HG03469 (cell line): ENCODE results near the gene ATCAY.

Source experiments
- ATAC-seq: cut with Tn5 transposase; IDR thresholded peaks from one replicate; pipeline ENCODE4 v1.9.1; 2021; ENCODE audit warnings: mild to moderate bottlenecking, moderate library complexity, moderate number of reproducible peaks; ENCODE audit not compliant: unreplicated experiment

ATCAY gene

GRCh38 chr19:3880471-3881271 lies at the start of gene ATCAY:
Gene ATCAY, plus strand, starts transcription at chr19:3880685. Its CDS starts 5,083 bp downstream, at chr19:3885768.
- no peak for ATAC-seq

- ATAC-seq = no peak
These were observed 48.9 kb upstream of the ATCAY start for GRCh38 chr19:3831601-3832000.

GRCh38 chr19:3832001-3832400 lies 48.5 kb upstream of the ATCAY start:
- no peak for ATAC-seq

GRCh38 chr19:3833578-3834348 lies 46.7 kb upstream of the ATCAY start:
- no peak for ATAC-seq

- no peak for ATAC-seq
These were observed 46.0 kb upstream of the ATCAY start for GRCh38 chr19:3834349-3835054.

GRCh38 chr19:3835055-3835435 lies 45.4 kb upstream of the ATCAY start:
- ATAC-seq = no peak

- ATAC-seq = no peak
These were observed 43.6 kb upstream of the ATCAY start for GRCh38 chr19:3836887-3837286.

- ATAC-seq = no peak
These were observed 43.2 kb upstream of the ATCAY start for GRCh38 chr19:3837332-3837731.

GRCh38 chr19:3837922-3838321 lies 42.6 kb upstream of the ATCAY start:
- ATAC-seq = no peak

GRCh38 chr19:3838661-3839060 lies 41.8 kb upstream of the ATCAY start:
- ATAC-seq = no peak

- no peak for ATAC-seq
These were observed 40.5 kb upstream of the ATCAY start for GRCh38 chr19:3839941-3840340.

GRCh38 chr19:3840804-3841203 lies 39.7 kb upstream of the ATCAY start:
- ATAC-seq = no peak

GRCh38 chr19:3842948-3843347 lies 37.5 kb upstream of the ATCAY start:
- ATAC-seq = no peak

GRCh38 chr19:3844596-3844995 lies 35.9 kb upstream of the ATCAY start:
- ATAC-seq = no peak

GRCh38 chr19:3849092-3849491 lies 31.4 kb upstream of the ATCAY start:
- ATAC-seq = no peak

- no peak for ATAC-seq
These were observed 30.7 kb upstream of the ATCAY start for GRCh38 chr19:3849787-3850186.

- no peak for ATAC-seq
These were observed 30.0 kb upstream of the ATCAY start for GRCh38 chr19:3850320-3850972.

- ATAC-seq = no peak
These were observed 29.0 kb upstream of the ATCAY start for GRCh38 chr19:3851254-3852176.

- ATAC-seq = no peak
These were observed 28.3 kb upstream of the ATCAY start for GRCh38 chr19:3852177-3852511.

GRCh38 chr19:3852614-3853254 lies 27.8 kb upstream of the ATCAY start:
- ATAC-seq = no peak
